Right lobe of liver (tissue), 4 donors: Measurements from ENCODE around the gene EYA4.

ENCODE experiments used
- POLR2A ChIP-seq: fragments of 450-650 bp; IDR thresholded peaks from one replicate; pipeline ENCODE4 v1.6.1; 2017; ENCODE audit warnings: antibody characterized with exemption, mild to moderate bottlenecking
- TF ChIP-seq, protein P1 (sequence below), 4 donors: fragments of 200-600 bp in 3 of 4; fragments of 450-650 bp in 1 of 4; IDR thresholded peaks; one replicate each; pipeline versions ENCODE4 v1.5.1 to v1.8.0; 2016 to 2022; ENCODE audit warnings: antibody characterized with exemption in 4 of 4, mild to moderate bottlenecking in 2 of 4
- donor health status: DM: no; HTN: no; CAD: no.
- donor health status: DM: no; HTN: no; CAD: no.
- donor health status: DM: no; HTN: yes; CAD: no.

DNA sequence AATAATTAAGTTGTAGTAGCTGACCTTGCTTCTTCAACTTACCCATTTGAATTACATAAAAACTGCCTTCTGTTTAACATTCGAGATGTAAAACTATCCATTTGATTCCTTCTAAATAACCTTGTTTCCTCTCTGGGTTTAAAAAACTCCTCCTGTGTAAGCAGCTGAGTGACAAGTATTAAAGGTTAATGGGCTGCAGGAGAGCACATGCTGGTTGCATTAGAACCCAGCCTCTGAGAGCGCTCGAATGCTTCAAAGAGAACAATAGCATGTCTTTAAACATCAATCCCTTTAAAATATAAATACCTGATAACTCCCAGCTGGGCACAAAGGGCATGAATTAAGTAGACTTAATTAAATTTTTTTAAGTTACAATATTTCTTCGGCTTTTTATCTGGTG is 215.8 kb downstream of the EYA4 start:
- TF ChIP-seq POLR2A = no peak
- TF ChIP-seq, protein P1, sequence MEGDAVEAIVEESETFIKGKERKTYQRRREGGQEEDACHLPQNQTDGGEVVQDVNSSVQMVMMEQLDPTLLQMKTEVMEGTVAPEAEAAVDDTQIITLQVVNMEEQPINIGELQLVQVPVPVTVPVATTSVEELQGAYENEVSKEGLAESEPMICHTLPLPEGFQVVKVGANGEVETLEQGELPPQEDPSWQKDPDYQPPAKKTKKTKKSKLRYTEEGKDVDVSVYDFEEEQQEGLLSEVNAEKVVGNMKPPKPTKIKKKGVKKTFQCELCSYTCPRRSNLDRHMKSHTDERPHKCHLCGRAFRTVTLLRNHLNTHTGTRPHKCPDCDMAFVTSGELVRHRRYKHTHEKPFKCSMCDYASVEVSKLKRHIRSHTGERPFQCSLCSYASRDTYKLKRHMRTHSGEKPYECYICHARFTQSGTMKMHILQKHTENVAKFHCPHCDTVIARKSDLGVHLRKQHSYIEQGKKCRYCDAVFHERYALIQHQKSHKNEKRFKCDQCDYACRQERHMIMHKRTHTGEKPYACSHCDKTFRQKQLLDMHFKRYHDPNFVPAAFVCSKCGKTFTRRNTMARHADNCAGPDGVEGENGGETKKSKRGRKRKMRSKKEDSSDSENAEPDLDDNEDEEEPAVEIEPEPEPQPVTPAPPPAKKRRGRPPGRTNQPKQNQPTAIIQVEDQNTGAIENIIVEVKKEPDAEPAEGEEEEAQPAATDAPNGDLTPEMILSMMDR (IDR thresholded peaks at IDR 0.05) = no peak
